GM11168 (cell line): ENCODE data around the gene PHKA2.

Experiments
- in situ Hi-C: fragments of 300-500 bp; cut with MboI; formaldehyde crosslinking; loops from one replicate; pipeline ENCODE4 v1.12.0; 2022; ENCODE audit warnings: low sequenced_read_pairs; ENCODE audit not compliant: unreplicated experiment

PHKA2 gene

GRCh38 chrX:18934708-18935107 lies 49.2 kb downstream of the PHKA2 start:
- in situ Hi-C loops = no loop called here

- in situ Hi-C loops = no loop called here
Measured at GRCh38 chrX:18933617-18934016, 50.3 kb downstream of the PHKA2 start.

GRCh38 chrX:18931972-18932371 lies 51.9 kb downstream of the PHKA2 start:
- in situ Hi-C loops = no loop called here

GRCh38 chrX:18929775-18930174 lies 54.1 kb downstream of the PHKA2 start:
- in situ Hi-C loops = no loop called here

GRCh38 chrX:18927558-18927957 lies 56.4 kb downstream of the PHKA2 start:
- in situ Hi-C loops = no loop called here

- in situ Hi-C loops = no loop called here
Measured at GRCh38 chrX:18924507-18925088, 59.3 kb downstream of the PHKA2 start.

- in situ Hi-C loops = no loop called here
Measured at GRCh38 chrX:18920566-18920965, 63.3 kb downstream of the PHKA2 start.

GRCh38 chrX:18920079-18920478 lies 63.8 kb downstream of the PHKA2 start:
- in situ Hi-C loops = no loop called here

- in situ Hi-C loops = no loop called here
Measured at GRCh38 chrX:18917831-18918230, 66.1 kb downstream of the PHKA2 start.

GRCh38 chrX:18906286-18906685 lies 77.6 kb downstream of the PHKA2 start:
- in situ Hi-C loops = no loop called here

GRCh38 chrX:18900401-18900976 lies 83.4 kb downstream of the PHKA2 start:
- in situ Hi-C loops = no loop called here

- in situ Hi-C loops = loop anchor here (25.0 kb wide), 1 partner anchor 488 kb away; no protein-coding TSS in a partner anchor
Measured at GRCh38 chrX:18899796-18900380, 84.0 kb downstream of the PHKA2 start.

GRCh38 chrX:18898492-18898891 lies 85.4 kb downstream of the PHKA2 start:
- in situ Hi-C loops = loop anchor here (25.0 kb wide), 1 partner anchor 486 kb away; no protein-coding TSS in a partner anchor

- in situ Hi-C loops = loop anchor here (25.0 kb wide), 1 partner anchor 486 kb away; no protein-coding TSS in a partner anchor
Measured at GRCh38 chrX:18898091-18898490, 85.8 kb downstream of the PHKA2 start.

GRCh38 chrX:18897611-18898010 lies 86.3 kb downstream of the PHKA2 start:
- in situ Hi-C loops = loop anchor here (25.0 kb wide), 1 partner anchor 485 kb away; no protein-coding TSS in a partner anchor

- in situ Hi-C loops = loop anchor here (25.0 kb wide), 1 partner anchor 485 kb away; no protein-coding TSS in a partner anchor
Measured at GRCh38 chrX:18896680-18897544, 87.0 kb downstream of the PHKA2 start.

GRCh38 chrX:18895189-18895951 lies 88.5 kb downstream of the PHKA2 start:
- in situ Hi-C loops = loop anchor here (25.0 kb wide), 1 partner anchor 483 kb away; no protein-coding TSS in a partner anchor

GRCh38 chrX:18894156-18894555 lies 89.8 kb downstream of the PHKA2 start:
- in situ Hi-C loops = loop anchor here (25.0 kb wide), 1 partner anchor 482 kb away; no protein-coding TSS in a partner anchor

GRCh38 chrX:18893536-18893935 lies 90.4 kb downstream of the PHKA2 start:
- in situ Hi-C loops = loop anchor here (25.0 kb wide), 1 partner anchor 481 kb away; no protein-coding TSS in a partner anchor

GRCh38 chrX:18892899-18893298 lies 91.0 kb downstream of the PHKA2 start:
- in situ Hi-C loops = loop anchor here (25.0 kb wide), 1 partner anchor 481 kb away; no protein-coding TSS in a partner anchor
